ENCODE results near the gene RBKS. TPM values are rescaled to one million over a fixed set of nuclear protein-coding genes. Genes with fewer than 3 reads are reported as not detected.

Gene RBKS
- total and polyA plus RNA-seq, 2 donors: 1.8 to 4.2 TPM

GRCh38 chr2:27797841-27798240 is 92.3 kb downstream of the RBKS start:
- Histone ChIP-seq H3K27me3 (ENCODE audit: control insufficient read depth in 2 of 2, insufficient read depth in 1 of 2, low read length in 1 of 2) (no peaks in the 10 kb centered on the region), H3K4me3 (ENCODE audit: low read length in 2 of 2) (no peak overlapping the region), H3K4me1 (ENCODE audit: control insufficient read depth in 2 of 2, insufficient read depth in 2 of 2, low read length in 2 of 2) (peaks cover 0 to 17% of the 10 kb centered on the region in 2 donors), H3K27ac (ENCODE audit: low read depth in 1 of 2, low read length in 1 of 2) (no peak overlapping the region), H3K9me3 (ENCODE audit: control insufficient read depth in 2 of 2, insufficient read depth in 1 of 2, low read length in 1 of 2) (no peaks in the 10 kb centered on the region), H3K36me3 (ENCODE audit: control insufficient read depth in 2 of 2, insufficient read depth in 2 of 2, low read length in 1 of 2) (no peaks in the 10 kb centered on the region)
- DNase-seq (ENCODE audit: low read depth in 6 of 9, low spot score in 9 of 9): no peak
- WGBS: 95% methylated on average over 4 of the region's 4 CpGs

- Histone ChIP-seq H3K36me3 (ENCODE audit: control insufficient read depth in 2 of 2, insufficient read depth in 2 of 2, low read length in 1 of 2) (no peaks in the 10 kb centered on the region), H3K27me3 (ENCODE audit: control insufficient read depth in 2 of 2, insufficient read depth in 1 of 2, low read length in 1 of 2) (no peaks in the 10 kb centered on the region), H3K4me1 (ENCODE audit: control insufficient read depth in 2 of 2, insufficient read depth in 2 of 2, low read length in 2 of 2) (peaks cover 0 to 17% of the 10 kb centered on the region in 2 donors), H3K27ac (ENCODE audit: low read depth in 1 of 2, low read length in 1 of 2) (no peak overlapping the region), H3K9me3 (ENCODE audit: control insufficient read depth in 2 of 2, insufficient read depth in 1 of 2, low read length in 1 of 2) (no peaks in the 10 kb centered on the region), H3K4me3 (ENCODE audit: low read length in 2 of 2) (no peak overlapping the region)
- 90% methylated on average over 11 of the region's 11 CpGs for WGBS
- DNase-seq (ENCODE audit: low read depth in 6 of 9, low spot score in 9 of 9): no peak
Observed at GRCh38 chr2:27796791-27797765, 93.1 kb downstream of the RBKS start.

GRCh38 chr2:27795868-27796277 is 94.3 kb downstream of the RBKS start:
- Histone ChIP-seq H3K4me1 (ENCODE audit: control insufficient read depth in 2 of 2, insufficient read depth in 2 of 2, low read length in 2 of 2) (peaks cover 0 to 17% of the 10 kb centered on the region in 2 donors), H3K27me3 (ENCODE audit: control insufficient read depth in 2 of 2, insufficient read depth in 1 of 2, low read length in 1 of 2) (no peaks in the 10 kb centered on the region), H3K36me3 (ENCODE audit: control insufficient read depth in 2 of 2, insufficient read depth in 2 of 2, low read length in 1 of 2) (no peaks in the 10 kb centered on the region), H3K4me3 (ENCODE audit: low read length in 2 of 2) (no peak overlapping the region), H3K27ac (ENCODE audit: low read depth in 1 of 2, low read length in 1 of 2) (no peak overlapping the region), H3K9me3 (ENCODE audit: control insufficient read depth in 2 of 2, insufficient read depth in 1 of 2, low read length in 1 of 2) (no peaks in the 10 kb centered on the region)
- 73% methylated on average over 4 of the region's 4 CpGs for WGBS
- DNase-seq (ENCODE audit: low read depth in 6 of 9, low spot score in 9 of 9): no peak

GRCh38 chr2:27795093-27795834 is 94.9 kb downstream of the RBKS start:
- Histone ChIP-seq H3K27me3 (ENCODE audit: control insufficient read depth in 2 of 2, insufficient read depth in 1 of 2, low read length in 1 of 2) (no peaks in the 10 kb centered on the region), H3K4me3 (ENCODE audit: low read length in 2 of 2) (no peak overlapping the region), H3K9me3 (ENCODE audit: control insufficient read depth in 2 of 2, insufficient read depth in 1 of 2, low read length in 1 of 2) (no peaks in the 10 kb centered on the region), H3K4me1 (ENCODE audit: control insufficient read depth in 2 of 2, insufficient read depth in 2 of 2, low read length in 2 of 2) (peaks cover 0 to 17% of the 10 kb centered on the region in 2 donors), H3K36me3 (ENCODE audit: control insufficient read depth in 2 of 2, insufficient read depth in 2 of 2, low read length in 1 of 2) (no peaks in the 10 kb centered on the region), H3K27ac (ENCODE audit: low read depth in 1 of 2, low read length in 1 of 2) (no peak overlapping the region)
- 96% methylated on average over 8 of the region's 8 CpGs for WGBS
- no peak for DNase-seq (ENCODE audit: low read depth in 6 of 9, low spot score in 9 of 9)

- H3K4me1 ChIP-seq (ENCODE audit: control insufficient read depth in 2 of 2, insufficient read depth in 2 of 2, low read length in 2 of 2): peaks cover 0 to 14% of the 10 kb centered on the region in 2 donors
- no peaks in the 10 kb centered on the region for H3K27me3 ChIP-seq (ENCODE audit: control insufficient read depth in 2 of 2, insufficient read depth in 1 of 2, low read length in 1 of 2)
- no peak overlapping the region for H3K27ac ChIP-seq (ENCODE audit: low read depth in 1 of 2, low read length in 1 of 2)
- DNase-seq (ENCODE audit: low read depth in 6 of 9, low spot score in 9 of 9): no peak
- H3K4me3 ChIP-seq (ENCODE audit: low read length in 2 of 2): no peak overlapping the region
- no peaks in the 10 kb centered on the region for H3K36me3 ChIP-seq (ENCODE audit: control insufficient read depth in 2 of 2, insufficient read depth in 2 of 2, low read length in 1 of 2)
- no peaks in the 10 kb centered on the region for H3K9me3 ChIP-seq (ENCODE audit: control insufficient read depth in 2 of 2, insufficient read depth in 1 of 2, low read length in 1 of 2)
Observed at GRCh38 chr2:27792759-27793158, 97.4 kb downstream of the RBKS start.

- H3K27ac ChIP-seq (ENCODE audit: low read depth in 1 of 2, low read length in 1 of 2): no peak overlapping the region
- no peaks in the 10 kb centered on the region for H3K27me3 ChIP-seq (ENCODE audit: control insufficient read depth in 2 of 2, insufficient read depth in 1 of 2, low read length in 1 of 2)
- 100% methylated on average over 1 of the region's 1 CpG for WGBS
- peaks cover 0 to 10% of the 10 kb centered on the region in 2 donors for H3K4me1 ChIP-seq (ENCODE audit: control insufficient read depth in 2 of 2, insufficient read depth in 2 of 2, low read length in 2 of 2)
- no peak for DNase-seq (ENCODE audit: low read depth in 6 of 9, low spot score in 9 of 9)
- no peak overlapping the region for H3K4me3 ChIP-seq (ENCODE audit: low read length in 2 of 2)
- H3K36me3 ChIP-seq (ENCODE audit: control insufficient read depth in 2 of 2, insufficient read depth in 2 of 2, low read length in 1 of 2): no peaks in the 10 kb centered on the region
- no peaks in the 10 kb centered on the region for H3K9me3 ChIP-seq (ENCODE audit: control insufficient read depth in 2 of 2, insufficient read depth in 1 of 2, low read length in 1 of 2)
Observed at GRCh38 chr2:27790796-27791195, 99.4 kb downstream of the RBKS start.

GRCh38 chr2:27782701-27783100 is 107.5 kb downstream of the RBKS start:
- Histone ChIP-seq H3K27ac (ENCODE audit: low read depth in 1 of 2, low read length in 1 of 2) (no peak overlapping the region), H3K9me3 (ENCODE audit: control insufficient read depth in 2 of 2, insufficient read depth in 1 of 2, low read length in 1 of 2) (no peaks in the 10 kb centered on the region), H3K36me3 (ENCODE audit: control insufficient read depth in 2 of 2, insufficient read depth in 2 of 2, low read length in 1 of 2) (peaks cover 4 to 9% of the 10 kb centered on the region in 2 donors), H3K4me3 (ENCODE audit: low read length in 2 of 2) (no peak overlapping the region), H3K27me3 (ENCODE audit: control insufficient read depth in 2 of 2, insufficient read depth in 1 of 2, low read length in 1 of 2) (no peaks in the 10 kb centered on the region), H3K4me1 (ENCODE audit: control insufficient read depth in 2 of 2, insufficient read depth in 2 of 2, low read length in 2 of 2) (no peaks in the 10 kb centered on the region)
- 90% methylated on average over 1 of the region's 1 CpG for WGBS
- no peak for DNase-seq (ENCODE audit: low read depth in 6 of 9, low spot score in 9 of 9)

GRCh38 chr2:27781496-27781895 is 108.7 kb downstream of the RBKS start:
- H3K9me3 ChIP-seq (ENCODE audit: control insufficient read depth in 2 of 2, insufficient read depth in 1 of 2, low read length in 1 of 2): no peaks in the 10 kb centered on the region
- DNase-seq (ENCODE audit: low read depth in 6 of 9, low spot score in 9 of 9): no peak
- H3K27ac ChIP-seq (ENCODE audit: low read depth in 1 of 2, low read length in 1 of 2): no peak overlapping the region
- H3K27me3 ChIP-seq (ENCODE audit: control insufficient read depth in 2 of 2, insufficient read depth in 1 of 2, low read length in 1 of 2): no peaks in the 10 kb centered on the region
- 99% methylated on average over 2 of the region's 2 CpGs for WGBS
- H3K4me3 ChIP-seq (ENCODE audit: low read length in 2 of 2): no peak overlapping the region
- no peaks in the 10 kb centered on the region for H3K4me1 ChIP-seq (ENCODE audit: control insufficient read depth in 2 of 2, insufficient read depth in 2 of 2, low read length in 2 of 2)
- H3K36me3 ChIP-seq (ENCODE audit: control insufficient read depth in 2 of 2, insufficient read depth in 2 of 2, low read length in 1 of 2): peaks cover 9 to 10% of the 10 kb centered on the region in 2 donors

GRCh38 chr2:27779417-27780055 is 110.7 kb downstream of the RBKS start:
- Histone ChIP-seq H3K27ac (ENCODE audit: low read depth in 1 of 2, low read length in 1 of 2) (no peak overlapping the region), H3K9me3 (ENCODE audit: control insufficient read depth in 2 of 2, insufficient read depth in 1 of 2, low read length in 1 of 2) (no peaks in the 10 kb centered on the region), H3K27me3 (ENCODE audit: control insufficient read depth in 2 of 2, insufficient read depth in 1 of 2, low read length in 1 of 2) (no peaks in the 10 kb centered on the region), H3K4me1 (ENCODE audit: control insufficient read depth in 2 of 2, insufficient read depth in 2 of 2, low read length in 2 of 2) (no peaks in the 10 kb centered on the region), H3K36me3 (ENCODE audit: control insufficient read depth in 2 of 2, insufficient read depth in 2 of 2, low read length in 1 of 2) (peaks cover 10 to 18% of the 10 kb centered on the region in 2 donors), H3K4me3 (ENCODE audit: low read length in 2 of 2) (no peak overlapping the region)
- no peak for DNase-seq (ENCODE audit: low read depth in 6 of 9, low spot score in 9 of 9)
- WGBS: 97% methylated on average over 5 of the region's 5 CpGs
